Keratinocyte (primary cell): ENCODE data around the gene GOLIM4. TPM values are rescaled to one million over a fixed set of nuclear protein-coding genes. Genes with fewer than 3 reads are reported as not detected.
A peak's percentile ranks its signal among the peaks of the same experiment; 100 is the strongest.

Source experiments
- DNase-seq: peaks from one replicate; pipeline ENCODE4 v3.0.0-alpha.2; 2011; ENCODE audit warnings: low read depth, missing footprints, low spot score
- FAIRE-seq: peaks from 2 replicates; lab custom pipeline; 2011; peaks lifted over from hg19 to GRCh38; lab: Jason Lieb, UNC
- H2AFZ ChIP-seq: 2 replicates; pipeline ENCODE4 v1.6.0; 2012; ENCODE audit warnings: low read length, control low read depth, inconsistent platforms; ENCODE audit not compliant: control insufficient read depth
- H3K27ac ChIP-seq: 2 replicates; pipeline ENCODE4 v1.5.1; 2011; ENCODE audit warnings: low read length; ENCODE audit not compliant: control insufficient read depth, insufficient read depth
- H3K27me3 ChIP-seq: 3 replicates; pipeline ENCODE4 v1.6.0; 2011; ENCODE audit warnings: low read length; ENCODE audit not compliant: control insufficient read depth, insufficient read depth; ENCODE audit errors: extremely low read depth
- H3K36me3 ChIP-seq, 2 experiments: 2 replicates in 1 of 2; 3 replicates in 1 of 2; pipeline ENCODE4 v1.5.1; 2011; ENCODE audit warnings: low read length in 2 of 2, mild to moderate bottlenecking in 1 of 2; ENCODE audit not compliant: control insufficient read depth in 2 of 2, insufficient read depth in 2 of 2; ENCODE audit errors: extremely low read depth in 1 of 2
- H3K4me1 ChIP-seq: 3 replicates; pipeline ENCODE4 v1.5.1; 2011; ENCODE audit warnings: low read length; ENCODE audit not compliant: control insufficient read depth, insufficient read depth; ENCODE audit errors: extremely low read depth
- H3K4me2 ChIP-seq: 3 replicates; pipeline ENCODE4 v1.6.0; 2011; ENCODE audit warnings: low read depth, low read length; ENCODE audit not compliant: control insufficient read depth, insufficient read depth; ENCODE audit errors: extremely low read depth
- H3K4me3 ChIP-seq, 3 experiments: fragments of 200-600 bp in 1 of 3; sonication (generic) in 1 of 3; 2 replicates in 2 of 3; 3 replicates in 1 of 3; pipeline ENCODE4 v1.5.1; 2011 to 2016; ENCODE audit warnings: low read length in 3 of 3, mild to moderate bottlenecking in 3 of 3, control low read depth in 2 of 3, inconsistent platforms in 1 of 3, low read depth in 1 of 3, mixed read lengths in 1 of 3, mixed run types in 1 of 3, moderate library complexity in 1 of 3; ENCODE audit not compliant: control insufficient read depth in 2 of 3, insufficient read depth in 2 of 3; ENCODE audit errors: extremely low read depth in 1 of 3
- H3K79me2 ChIP-seq: 2 replicates; pipeline ENCODE4 v1.6.0; 2012; ENCODE audit warnings: low read length; ENCODE audit not compliant: control insufficient read depth, insufficient read depth
- H3K9ac ChIP-seq: 3 replicates; pipeline ENCODE4 v1.6.0; 2011; ENCODE audit warnings: low read length; ENCODE audit not compliant: control insufficient read depth, insufficient read depth; ENCODE audit errors: extremely low read depth
- H3K9me1 ChIP-seq: 3 replicates; pipeline ENCODE4 v1.6.0; 2011; ENCODE audit warnings: low read length; ENCODE audit not compliant: control insufficient read depth, insufficient read depth; ENCODE audit errors: extremely low read depth
- H3K9me3 ChIP-seq: 2 replicates; pipeline ENCODE4 v1.5.1; 2012; ENCODE audit warnings: low read depth, low read length; ENCODE audit not compliant: control insufficient read depth
- H4K20me1 ChIP-seq: 3 replicates; pipeline ENCODE4 v1.6.0; 2011; ENCODE audit warnings: low read length; ENCODE audit not compliant: control insufficient read depth, insufficient read depth; ENCODE audit errors: extremely low read depth
- CTCF ChIP-seq, 3 experiments: IDR thresholded peaks in 1 of 3; conservative IDR thresholded peaks in 1 of 3; optimal IDR thresholded peaks in 1 of 3; 2 replicates in 2 of 3; 3 replicates in 1 of 3; pipeline versions ENCODE3 to v1.5.1; 2011; ENCODE audit warnings: low read length in 3 of 3, mild to moderate bottlenecking in 3 of 3, moderate library complexity in 2 of 3, control low read depth in 1 of 3, inconsistent platforms in 1 of 3; ENCODE audit not compliant: insufficient read depth in 2 of 3; ENCODE audit errors: extremely low read depth in 1 of 3
- EZH2 ChIP-seq: IDR thresholded peaks from one replicate; pipeline ENCODE4 v1.6.1; 2012; ENCODE audit warnings: inconsistent platforms, mild to moderate bottlenecking, low read length, moderate library complexity
- dilution Hi-C: fragments of 300-500 bp; cut with MboI; formaldehyde crosslinking; loops from one replicate; pipeline ENCODE4 v1.7.0; 2020; ENCODE audit warnings: low sequenced_read_pairs; ENCODE audit not compliant: extremely low pct_ligation_motif_present
- polyA plus RNA-seq, 5 experiments: library from polyadenylated mRNA; depleted of rRNA in 3 of 5; stranded (reverse) in 3 of 5; stranded (forward) in 1 of 5; unstranded in 1 of 5; fragments of >200 nt; gene quantifications; 1 replicate in 1 of 5; 2 replicates in 3 of 5; 3 replicates in 1 of 5; pipeline versions ENCODE4 v1.2.1 to v1.2.3, GENCODE V29; 2011 to 2012; ENCODE audit warnings: missing spikeins in 2 of 5, low read depth in 1 of 5, low replicate concordance in 1 of 5

The GOLIM4 gene
- polyA plus RNA-seq, 1 donor (not counting 4 experiments of a cell fraction or from before 2014, with no cell fraction given) = 13.4 TPM

GRCh38 chr3:168089179-168089771 is 6.4 kb downstream of the GOLIM4 start:
- H3K27me3 ChIP-seq = no peaks in the 10 kb centered on the region
- H3K9me1 ChIP-seq = no peaks in the 10 kb centered on the region
- no peak overlapping the region for H3K27ac ChIP-seq
- H3K9ac ChIP-seq = no peak overlapping the region
- no peak overlapping the region for H2AFZ ChIP-seq
- peaks cover 27% of the 10 kb centered on the region for H3K4me1 ChIP-seq
- no peaks in the 10 kb centered on the region for H3K36me3 ChIP-seq
- H4K20me1 ChIP-seq = peaks cover 4% of the 10 kb centered on the region
- DNase-seq = no peak
- no peak overlapping the region for H3K4me3 ChIP-seq
- no peaks in the 10 kb centered on the region for H3K9me3 ChIP-seq
- TF ChIP-seq CTCF (optimal IDR thresholded peaks at IDR 0.05 in 1 of 3, IDR thresholded peaks at IDR 0.05 in 1 of 3, conservative IDR thresholded peaks at IDR 0.05 in 1 of 3; ENCODE audit: extremely low read depth in 1 of 3, insufficient read depth in 2 of 3, low read length in 3 of 3) = no peak
- TF ChIP-seq EZH2 = no peak
- FAIRE-seq = no peak
- dilution Hi-C loops = no loop called here
- peaks cover 88% of the 10 kb centered on the region for H3K79me2 ChIP-seq
- no peak overlapping the region for H3K4me2 ChIP-seq

GRCh38 chr3:168088106-168088720 is 7.5 kb downstream of the GOLIM4 start:
- Histone ChIP-seq H3K4me3 (no peak overlapping the region), H3K9me3 (no peaks in the 10 kb centered on the region), H4K20me1 (peaks cover 4% of the 10 kb centered on the region), H3K27me3 (no peaks in the 10 kb centered on the region), H3K9ac (no peak overlapping the region), H3K36me3 (no peaks in the 10 kb centered on the region), H3K4me1 (peaks cover 19% of the 10 kb centered on the region), H3K27ac (no peak overlapping the region), H3K4me2 (no peak overlapping the region), H3K79me2 (peaks cover 86% of the 10 kb centered on the region), H3K9me1 (no peaks in the 10 kb centered on the region), H2AFZ (no peak overlapping the region)
- dilution Hi-C loops = no loop called here
- no peak for FAIRE-seq
- peak; percentile 25 to 45 (median 34) for TF ChIP-seq CTCF (optimal IDR thresholded peaks at IDR 0.05 in 1 of 3, IDR thresholded peaks at IDR 0.05 in 1 of 3, conservative IDR thresholded peaks at IDR 0.05 in 1 of 3; ENCODE audit: extremely low read depth in 1 of 3, insufficient read depth in 2 of 3, low read length in 3 of 3)
- no peak for TF ChIP-seq EZH2
- DNase-seq = no peak
